GM19035 (cell line): ENCODE results near the gene PRSS12.
"Not testable (repeated sequence)": the region's sequence is repeated elsewhere in the genome, so short reads cannot be mapped to it uniquely, and the experiment has no call there.

Source experiments
- ATAC-seq: cut with Tn5 transposase; IDR thresholded peaks from one replicate; pipeline ENCODE4 v1.9.1; 2021; ENCODE audit not compliant: unreplicated experiment

PRSS12 gene

GRCh38 chr4:118352843-118353533 is at the start of gene PRSS12:
Gene PRSS12, minus strand, starts transcription at chr4:118353003. Its CDS starts 283 bp downstream, at chr4:118352720.
- peak; percentile 99 for ATAC-seq

- no peak for ATAC-seq
These were observed 47.6 kb upstream of the PRSS12 start for GRCh38 chr4:118400356-118400755.

GRCh38 chr4:118399883-118400282 is 47.1 kb upstream of the PRSS12 start:
- not testable (repeated sequence) for ATAC-seq

GRCh38 chr4:118398226-118399090 is 45.7 kb upstream of the PRSS12 start:
- peak; percentile 86 for ATAC-seq

- ATAC-seq: no peak
These were observed 44.8 kb upstream of the PRSS12 start for GRCh38 chr4:118397623-118397979.

- no peak for ATAC-seq
These were observed 44.2 kb upstream of the PRSS12 start for GRCh38 chr4:118396881-118397622.

GRCh38 chr4:118395057-118395644 is 42.3 kb upstream of the PRSS12 start:
- ATAC-seq: no peak

GRCh38 chr4:118392509-118392908 is 39.7 kb upstream of the PRSS12 start:
- not testable (repeated sequence) for ATAC-seq

- no peak for ATAC-seq
These were observed 37.3 kb upstream of the PRSS12 start for GRCh38 chr4:118390121-118390520.

- no peak for ATAC-seq
These were observed 36.9 kb upstream of the PRSS12 start for GRCh38 chr4:118389721-118390120.

GRCh38 chr4:118388606-118389005 is 35.8 kb upstream of the PRSS12 start:
- ATAC-seq: no peak

GRCh38 chr4:118381902-118382301 is 29.1 kb upstream of the PRSS12 start:
- ATAC-seq: no peak

GRCh38 chr4:118373614-118374255 is 20.9 kb upstream of the PRSS12 start:
- no peak for ATAC-seq

GRCh38 chr4:118372251-118372650 is 19.4 kb upstream of the PRSS12 start:
- no peak for ATAC-seq

GRCh38 chr4:118369231-118369630 is 16.4 kb upstream of the PRSS12 start:
- ATAC-seq: no peak

GRCh38 chr4:118367872-118368271 is 15.1 kb upstream of the PRSS12 start:
- no peak for ATAC-seq

- no peak for ATAC-seq
These were observed 14.6 kb upstream of the PRSS12 start for GRCh38 chr4:118367361-118367760.

GRCh38 chr4:118363166-118363565 is 10.4 kb upstream of the PRSS12 start:
- no peak for ATAC-seq

- no peak for ATAC-seq
These were observed 8.4 kb upstream of the PRSS12 start for GRCh38 chr4:118361192-118361591.

GRCh38 chr4:118360106-118360505 is 7.3 kb upstream of the PRSS12 start:
- no peak for ATAC-seq

- ATAC-seq: no peak
These were observed 4.8 kb upstream of the PRSS12 start for GRCh38 chr4:118357601-118358000.
